RWPE1 (cell line): ENCODE measurements around the gene CEP44.
A peak's percentile ranks its signal among the peaks of the same experiment; 100 is the strongest.

Source experiments
- CTCF ChIA-PET: fragments of 350-600 bp; sonication (Branson Sonifier 250); formaldehyde crosslinking; extraction: SDS; loops from one replicate; lab custom pipeline; 2021; lab: Yijun Ruan, JAX
- POLR2A ChIA-PET: fragments of 400-600 bp; formaldehyde crosslinking; extraction: SDS; loops from one replicate; lab custom pipeline; 2020; ENCODE audit warnings: antibody characterized with exemption; ENCODE audit not compliant: low non-redundant PET; lab: Yijun Ruan, JAX
- DNase-seq: peaks from one replicate; pipeline ENCODE4 v3.0.0; 2012; ENCODE audit warnings: low spot score
- H3K27ac ChIP-seq: fragments of 450-650 bp; 2 replicates; pipeline ENCODE4 v1.5.1; 2017
- CTCF ChIP-seq: fragments of 450-650 bp; conservative IDR thresholded peaks from 2 replicates; pipeline ENCODE4 v1.5.1; 2017; ENCODE audit warnings: low read depth, mild to moderate bottlenecking

Gene CEP44

GRCh38 chr4:174334628-174335027 is 50.9 kb downstream of the CEP44 start:
- ChIA-PET POLR2A (no interaction called here), CTCF (interaction anchor here (0.6 kb wide), 1 partner anchor 284 kb away, joined by 3 read pairs; no protein-coding TSS in a partner anchor)
- DNase-seq, result peak; percentile 30
- no peak for TF ChIP-seq CTCF
- H3K27ac ChIP-seq, result no peak overlapping the region

DNA sequence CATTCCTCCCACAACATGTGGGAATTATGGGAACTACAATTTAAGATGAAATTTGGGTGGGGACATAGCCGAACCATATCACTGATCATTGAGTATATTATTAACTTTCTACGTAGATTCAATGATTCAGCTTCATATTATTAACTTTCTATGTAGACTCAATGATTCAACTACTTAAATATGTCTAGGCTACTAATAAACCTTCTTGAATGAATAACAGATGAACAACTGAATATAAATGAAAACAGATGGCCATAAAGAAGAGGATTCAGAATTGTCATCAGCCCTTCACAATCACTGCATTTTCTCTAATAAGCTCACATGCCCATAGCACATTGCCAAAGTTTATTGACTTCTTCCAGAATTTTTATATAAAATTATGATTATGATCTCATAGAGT is 57.0 kb downstream of the CEP44 start:
- DNase-seq, result no peak
- ChIA-PET POLR2A (no interaction called here), CTCF (no interaction called here)
- no peak for TF ChIP-seq CTCF
- H3K27ac ChIP-seq, result no peak overlapping the region

DNA sequence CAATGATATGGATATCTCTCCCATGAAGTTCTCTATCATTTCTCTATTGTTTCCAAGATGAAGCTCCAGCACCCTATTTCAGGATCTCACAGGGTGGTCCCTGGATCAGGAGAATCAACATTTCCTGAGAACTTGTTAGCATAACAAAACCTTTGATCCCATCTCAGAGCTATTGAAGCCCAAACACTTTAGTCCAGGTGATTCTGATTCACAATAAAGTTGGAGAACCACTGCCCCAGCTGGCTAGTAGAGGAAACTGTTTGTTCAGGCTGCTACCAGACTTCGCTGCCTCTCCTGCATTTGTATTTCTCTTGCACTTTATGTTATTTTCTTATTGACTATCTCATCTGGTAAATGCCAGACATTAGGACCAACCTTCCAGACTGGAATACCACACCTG is 65.4 kb downstream of the CEP44 start:
- no peak for DNase-seq
- H3K27ac ChIP-seq, result no peak overlapping the region
- TF ChIP-seq CTCF, result no peak
- ChIA-PET POLR2A (no interaction called here), CTCF (interaction anchor here (0.7 kb wide), 3 partner anchors 16 to 1676 kb away, joined by 4 to 6 read pairs (median 4); no protein-coding TSS in a partner anchor)

GRCh38 chr4:174352061-174352819 is 68.5 kb downstream of the CEP44 start:
- H3K27ac ChIP-seq, result no peak overlapping the region
- TF ChIP-seq CTCF, result no peak
- ChIA-PET POLR2A (no interaction called here), CTCF (interaction anchor here (0.7 kb wide), 1 partner anchor 1981 kb away, joined by 5 read pairs; no protein-coding TSS in a partner anchor)
- DNase-seq, result no peak

- DNase-seq, result no peak
- ChIA-PET CTCF (no interaction called here), POLR2A (no interaction called here)
- no peak overlapping the region for H3K27ac ChIP-seq
- TF ChIP-seq CTCF, result no peak
Observed at GRCh38 chr4:174357321-174357720, 73.6 kb downstream of the CEP44 start.

- H3K27ac ChIP-seq, result no peak overlapping the region
- POLR2A ChIA-PET, result no interaction called here
- DNase-seq, result no peak
- no peak for TF ChIP-seq CTCF
- CTCF ChIA-PET, result interaction anchor here (0.6 kb wide), 2 partner anchors 14 to 625 kb away, joined by 3 read pairs; no protein-coding TSS in a partner anchor
Observed at GRCh38 chr4:174358410-174358809, 74.7 kb downstream of the CEP44 start.
